ENCODE results near the gene AGAP1.

- TF ChIP-seq CTCF (IDR thresholded peaks at IDR 0.05), result no peak
- no peak for TF ChIP-seq POLR2A (IDR thresholded peaks at IDR 0.05)
Observed at GRCh38 chr2:236022128-236022527, 528.3 kb downstream of the AGAP1 start.

All from thyroid gland (tissue), 4 donors.